ENCODE measurements around the gene M1AP.

The M1AP gene

GRCh38 chr2:74648009-74648443 lies at the start of gene M1AP:
Gene M1AP (minus strand): TSS chr2:74648330. CDS start chr2:74640275, 8,055 bp downstream.
- in situ Hi-C loops (cut with MboI; ENCODE audit: low sequenced_read_pairs), result no loop called here

GRCh38 chr2:74696829-74697228 lies 48.7 kb upstream of the M1AP start:
- in situ Hi-C loops (cut with MboI; ENCODE audit: low sequenced_read_pairs), result no loop called here

- in situ Hi-C loops (cut with MboI; ENCODE audit: low sequenced_read_pairs), result no loop called here
Measured at GRCh38 chr2:74695663-74696062, 47.5 kb upstream of the M1AP start.

- in situ Hi-C loops (cut with MboI; ENCODE audit: low sequenced_read_pairs), result no loop called here
Measured at GRCh38 chr2:74694281-74694680, 46.2 kb upstream of the M1AP start.

GRCh38 chr2:74693668-74694067 lies 45.5 kb upstream of the M1AP start:
- in situ Hi-C loops (cut with MboI; ENCODE audit: low sequenced_read_pairs), result no loop called here

GRCh38 chr2:74693213-74693612 lies 45.1 kb upstream of the M1AP start:
- in situ Hi-C loops (cut with MboI; ENCODE audit: low sequenced_read_pairs), result no loop called here

- in situ Hi-C loops (cut with MboI; ENCODE audit: low sequenced_read_pairs), result no loop called here
Measured at GRCh38 chr2:74691929-74692328, 43.8 kb upstream of the M1AP start.

GRCh38 chr2:74690571-74690970 lies 42.4 kb upstream of the M1AP start:
- in situ Hi-C loops (cut with MboI; ENCODE audit: low sequenced_read_pairs), result no loop called here

- in situ Hi-C loops (cut with MboI; ENCODE audit: low sequenced_read_pairs), result no loop called here
Measured at GRCh38 chr2:74689671-74690070, 41.5 kb upstream of the M1AP start.

- in situ Hi-C loops (cut with MboI; ENCODE audit: low sequenced_read_pairs), result no loop called here
Measured at GRCh38 chr2:74688881-74689280, 40.8 kb upstream of the M1AP start.

GRCh38 chr2:74685408-74685807 lies 37.3 kb upstream of the M1AP start:
- in situ Hi-C loops (cut with MboI; ENCODE audit: low sequenced_read_pairs), result no loop called here

- in situ Hi-C loops (cut with MboI; ENCODE audit: low sequenced_read_pairs), result no loop called here
Measured at GRCh38 chr2:74682501-74682900, 34.4 kb upstream of the M1AP start.

- in situ Hi-C loops (cut with MboI; ENCODE audit: low sequenced_read_pairs), result no loop called here
Measured at GRCh38 chr2:74679615-74680014, 31.5 kb upstream of the M1AP start.

GRCh38 chr2:74676331-74676730 lies 28.2 kb upstream of the M1AP start:
- in situ Hi-C loops (cut with MboI; ENCODE audit: low sequenced_read_pairs), result no loop called here

GRCh38 chr2:74675090-74675489 lies 27.0 kb upstream of the M1AP start:
- in situ Hi-C loops (cut with MboI; ENCODE audit: low sequenced_read_pairs), result no loop called here

GRCh38 chr2:74673826-74674528 lies 25.8 kb upstream of the M1AP start:
- in situ Hi-C loops (cut with MboI; ENCODE audit: low sequenced_read_pairs), result no loop called here

GRCh38 chr2:74671479-74671878 lies 23.3 kb upstream of the M1AP start:
- in situ Hi-C loops (cut with MboI; ENCODE audit: low sequenced_read_pairs), result no loop called here

- in situ Hi-C loops (cut with MboI; ENCODE audit: low sequenced_read_pairs), result no loop called here
Measured at GRCh38 chr2:74670263-74670662, 22.1 kb upstream of the M1AP start.

- in situ Hi-C loops (cut with MboI; ENCODE audit: low sequenced_read_pairs), result no loop called here
Measured at GRCh38 chr2:74668087-74668486, 20.0 kb upstream of the M1AP start.

GRCh38 chr2:74659462-74659861 lies 11.3 kb upstream of the M1AP start:
- in situ Hi-C loops (cut with MboI; ENCODE audit: low sequenced_read_pairs), result no loop called here

- in situ Hi-C loops (cut with MboI; ENCODE audit: low sequenced_read_pairs), result no loop called here
Measured at GRCh38 chr2:74658516-74658915, 10.4 kb upstream of the M1AP start.

- in situ Hi-C loops (cut with MboI; ENCODE audit: low sequenced_read_pairs), result no loop called here
Measured at GRCh38 chr2:74655579-74655978, 7.4 kb upstream of the M1AP start.

All from HL-60/S4 treated with phorbol 12-myristate 13-acetate at 8.2 ng/mL for 4 days and 3 days (cell line).